Measurements from ENCODE around the gene CEP152.

GRCh38 chr15:48785712-48786111 lies 25.2 kb downstream of the CEP152 start:
- no peak for TF ChIP-seq GATA3 (IDR thresholded peaks at IDR 0.05; ENCODE audit: low read depth, low read length)
- TF ChIP-seq GATA2 (IDR thresholded peaks at IDR 0.05; ENCODE audit: low read depth, low read length) = no peak
